Fibroblast of peridontal ligament (primary cell): ENCODE data around the gene RING1.

Source experiments
- DNase-seq: peaks from one replicate; pipeline ENCODE4 v3.0.0-alpha.2; 2010; ENCODE audit errors: extremely low read depth

Gene RING1

GRCh38 chr6:33208091-33208967, at the start of gene RING1:
RING1 (plus strand) TSS chr6:33208500; CDS start chr6:33208823, 323 bp downstream.
- DNase-seq: peak; percentile 70

DNA sequence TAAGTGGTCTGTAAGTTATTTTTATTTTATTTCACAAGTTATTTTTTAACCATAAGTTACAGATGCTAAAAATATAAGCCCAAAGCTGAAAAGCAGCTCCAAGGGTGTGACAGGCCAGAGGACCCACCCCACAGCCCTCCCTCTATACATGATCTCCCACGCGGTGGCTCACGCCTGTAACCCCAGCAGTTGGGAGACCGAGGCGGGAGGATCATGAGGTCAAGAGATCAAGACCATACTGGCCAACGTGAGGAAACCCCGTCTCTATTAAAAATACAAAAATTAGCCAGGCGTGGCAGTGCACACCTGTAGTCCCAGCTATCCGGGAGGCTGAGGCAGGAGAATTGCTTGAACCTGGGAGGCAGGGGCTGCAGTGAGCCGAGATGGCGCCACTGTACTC, 48.2 kb upstream of the RING1 start:
- DNase-seq: no peak

- peak; percentile 97 for DNase-seq
These were observed 47.5 kb upstream of the RING1 start for GRCh38 chr6:33160728-33161344.

DNA sequence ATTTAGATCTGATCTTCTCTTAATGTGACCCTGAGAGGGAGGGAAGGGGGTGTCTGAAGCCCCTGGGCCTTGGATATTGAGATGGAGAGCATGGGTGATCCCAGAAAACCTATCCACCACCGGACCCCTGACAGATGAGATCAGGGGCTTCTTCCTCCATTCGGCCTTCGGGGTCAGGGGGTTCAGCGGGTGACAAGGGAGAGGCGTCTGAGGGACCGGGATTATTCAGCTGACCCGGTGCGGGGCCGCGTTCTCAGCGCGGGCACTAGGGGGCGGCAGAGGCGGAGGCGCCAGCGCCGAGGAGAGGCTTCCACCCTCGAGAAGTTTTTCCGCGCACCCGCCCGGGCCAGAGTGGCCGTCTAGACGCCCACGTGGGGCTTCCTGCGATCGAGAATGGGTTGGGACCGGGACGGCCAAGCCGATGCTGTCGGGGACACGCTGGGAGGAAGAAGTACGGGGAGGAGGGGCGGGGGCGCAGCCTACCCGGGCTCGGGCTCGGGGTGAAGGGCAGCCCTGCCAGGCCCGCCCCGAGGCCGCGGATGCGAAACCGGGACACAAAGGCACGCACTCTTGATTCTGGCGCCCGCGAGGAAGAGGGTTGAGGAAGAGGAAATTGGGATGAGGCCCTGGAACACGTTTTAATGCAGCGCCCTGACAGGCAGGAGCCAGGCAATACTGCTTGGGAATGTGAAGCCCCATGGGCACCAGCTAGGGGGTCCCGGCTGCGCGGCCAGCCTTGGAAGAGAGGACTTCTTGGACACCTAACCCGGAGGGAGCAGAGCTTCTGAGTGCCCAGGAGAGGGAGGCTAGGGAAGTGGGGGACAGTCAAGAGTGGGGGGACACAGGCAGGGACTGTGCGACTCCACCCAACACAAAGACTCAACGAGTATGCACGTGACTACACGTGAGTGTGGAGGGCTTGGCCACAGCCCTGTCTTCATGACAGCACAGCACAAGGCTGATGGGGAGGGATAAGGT, 46.7 kb upstream of the RING1 start:
- DNase-seq: peak; percentile 50

DNA sequence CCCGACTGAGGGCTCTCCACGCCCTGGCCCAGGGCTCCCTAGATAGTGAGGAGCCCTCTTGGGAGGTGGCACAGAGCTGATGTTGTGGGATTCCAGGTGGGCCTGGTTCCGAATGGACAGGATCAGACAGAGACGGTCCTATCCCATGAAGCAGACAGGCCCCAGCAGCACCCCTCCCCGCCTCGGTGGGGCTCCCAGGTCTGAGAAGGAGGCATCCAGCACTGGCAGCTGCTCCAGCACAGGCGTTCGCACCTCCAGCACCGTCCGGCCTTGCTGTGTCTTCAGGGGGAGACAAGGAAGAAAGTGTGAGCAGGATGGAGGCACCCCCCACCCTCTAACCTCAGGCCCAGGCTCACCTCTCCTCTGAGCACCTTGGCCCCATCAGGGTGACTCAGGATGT, 44.8 kb upstream of the RING1 start:
- DNase-seq: no peak

- no peak for DNase-seq
These were observed 44.1 kb upstream of the RING1 start for GRCh38 chr6:33164176-33164575.

GRCh38 chr6:33164665-33165373, 43.5 kb upstream of the RING1 start:
- DNase-seq: no peak

- DNase-seq: no peak
These were observed 42.6 kb upstream of the RING1 start for GRCh38 chr6:33165581-33166258.

GRCh38 chr6:33166363-33166762, 41.9 kb upstream of the RING1 start:
- DNase-seq: no peak

DNA sequence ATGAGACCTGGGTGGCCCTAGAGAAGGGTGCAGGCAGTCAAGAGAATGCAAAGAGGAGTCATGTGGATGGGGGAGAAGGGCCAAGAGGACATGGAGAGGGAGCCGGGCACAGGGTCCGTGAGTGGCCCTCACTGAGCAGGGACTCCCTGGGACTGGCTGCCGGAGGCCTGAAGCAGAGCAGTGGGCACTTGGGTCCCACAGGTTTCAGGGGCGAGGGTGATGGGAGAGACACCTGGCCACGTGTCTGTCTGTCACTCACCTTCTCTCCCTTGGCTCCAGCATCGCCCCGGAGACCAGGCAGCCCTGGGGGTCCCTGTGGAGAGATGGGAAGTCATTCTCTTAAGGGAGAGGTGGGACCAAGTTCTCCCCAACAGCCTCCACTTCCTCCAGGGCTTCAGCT, 41.5 kb upstream of the RING1 start:
- no peak for DNase-seq

DNA sequence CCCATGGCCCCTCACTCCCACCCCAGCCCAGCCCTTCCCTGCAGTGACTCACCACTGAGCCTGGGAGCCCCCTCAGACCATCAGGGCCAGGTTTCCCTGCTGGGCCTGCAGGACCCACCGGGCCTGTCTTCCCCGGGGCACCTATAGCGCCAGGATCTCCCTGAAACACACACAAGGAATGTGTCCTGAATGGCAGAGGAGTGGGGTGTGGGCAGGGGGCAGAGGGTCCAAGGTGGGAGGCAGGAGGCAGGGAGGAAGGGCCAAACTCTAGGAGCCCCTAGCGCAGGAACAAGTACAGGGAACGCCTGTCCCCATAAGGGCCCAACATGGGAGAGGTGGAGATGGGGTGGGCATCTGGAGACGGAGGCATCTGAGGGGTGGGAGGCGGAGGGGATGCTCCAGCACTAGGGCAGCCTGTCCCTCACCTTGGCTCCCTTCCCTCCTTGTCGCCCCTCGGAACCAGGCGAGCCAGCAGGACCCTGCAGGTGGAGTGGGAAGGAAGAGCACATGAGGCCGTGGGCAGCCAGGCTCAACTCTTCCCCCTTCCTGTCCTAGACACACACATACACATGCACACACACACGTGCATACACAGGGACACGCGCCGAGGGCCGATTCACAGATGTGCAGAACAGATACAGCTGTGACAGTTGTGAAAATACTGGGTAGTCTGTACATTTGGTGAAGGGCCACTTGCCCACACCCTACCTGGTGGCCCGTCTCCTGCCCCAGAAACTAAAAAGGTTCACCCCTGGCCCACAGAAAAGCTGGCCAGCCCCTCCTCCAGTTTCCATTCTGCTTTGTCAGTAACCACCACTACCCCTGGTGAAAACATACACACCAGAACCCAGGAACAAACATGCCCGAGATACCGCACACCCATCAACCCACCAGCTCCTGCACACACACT, 40.7 kb upstream of the RING1 start:
- DNase-seq: no peak

DNA sequence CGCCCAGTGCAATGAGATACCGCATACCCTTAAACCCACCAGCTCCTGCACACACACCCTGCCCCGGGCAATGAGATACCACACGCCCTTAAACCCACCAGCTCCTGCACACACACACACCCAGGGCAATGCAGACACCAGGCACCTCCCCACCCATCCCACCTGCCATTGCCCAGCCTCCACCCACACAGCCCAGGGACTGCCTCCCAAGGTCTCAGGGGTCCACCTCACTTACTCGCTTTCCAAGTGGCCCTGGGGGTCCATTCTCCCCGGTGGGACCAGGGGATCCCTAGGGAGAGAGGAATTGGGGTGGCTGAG, 40.1 kb upstream of the RING1 start:
- no peak for DNase-seq

GRCh38 chr6:33168639-33169038, 39.7 kb upstream of the RING1 start:
- no peak for DNase-seq

DNA sequence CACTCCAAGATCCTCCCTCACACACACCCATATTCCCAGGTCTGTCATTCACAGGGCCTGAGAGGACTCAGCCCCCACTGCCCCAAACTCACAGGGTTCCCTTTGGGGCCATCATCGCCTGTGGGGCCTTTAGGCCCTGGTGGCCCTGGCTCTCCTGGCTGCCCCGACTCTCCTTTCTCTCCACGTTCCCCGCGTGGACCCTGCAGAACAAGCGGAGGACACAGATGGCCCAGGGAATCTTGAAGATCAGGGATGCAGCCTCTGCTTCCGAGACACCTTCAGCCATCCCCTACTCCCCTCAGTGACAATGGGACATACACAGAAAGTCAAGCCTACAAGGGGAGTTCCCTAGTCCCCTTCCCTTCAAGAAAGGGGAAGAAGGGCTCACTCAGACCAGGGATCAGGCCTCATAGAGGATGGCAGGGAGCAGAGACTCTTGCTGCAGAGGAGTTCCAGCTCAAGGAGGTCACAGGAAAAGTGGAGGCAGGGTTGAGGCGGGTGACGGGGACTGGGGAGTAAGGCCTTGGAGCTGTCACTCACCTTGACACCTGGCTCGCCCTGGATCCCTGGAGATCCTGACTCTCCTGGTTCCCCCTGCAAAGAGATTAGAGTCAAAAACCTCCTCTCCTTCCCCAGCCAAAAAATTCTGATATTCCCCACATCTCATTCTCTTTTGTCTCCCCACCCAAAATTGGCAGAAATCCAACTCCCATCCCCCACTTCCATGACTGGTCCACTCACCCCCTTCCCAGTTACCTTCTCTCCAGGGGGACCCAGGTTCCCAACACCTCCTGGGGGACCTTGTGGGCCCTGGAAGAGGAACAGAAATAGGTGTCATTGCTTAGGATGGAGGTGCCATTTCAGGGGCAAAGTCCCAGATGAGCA, 38.8 kb upstream of the RING1 start:
- DNase-seq: no peak

DNA sequence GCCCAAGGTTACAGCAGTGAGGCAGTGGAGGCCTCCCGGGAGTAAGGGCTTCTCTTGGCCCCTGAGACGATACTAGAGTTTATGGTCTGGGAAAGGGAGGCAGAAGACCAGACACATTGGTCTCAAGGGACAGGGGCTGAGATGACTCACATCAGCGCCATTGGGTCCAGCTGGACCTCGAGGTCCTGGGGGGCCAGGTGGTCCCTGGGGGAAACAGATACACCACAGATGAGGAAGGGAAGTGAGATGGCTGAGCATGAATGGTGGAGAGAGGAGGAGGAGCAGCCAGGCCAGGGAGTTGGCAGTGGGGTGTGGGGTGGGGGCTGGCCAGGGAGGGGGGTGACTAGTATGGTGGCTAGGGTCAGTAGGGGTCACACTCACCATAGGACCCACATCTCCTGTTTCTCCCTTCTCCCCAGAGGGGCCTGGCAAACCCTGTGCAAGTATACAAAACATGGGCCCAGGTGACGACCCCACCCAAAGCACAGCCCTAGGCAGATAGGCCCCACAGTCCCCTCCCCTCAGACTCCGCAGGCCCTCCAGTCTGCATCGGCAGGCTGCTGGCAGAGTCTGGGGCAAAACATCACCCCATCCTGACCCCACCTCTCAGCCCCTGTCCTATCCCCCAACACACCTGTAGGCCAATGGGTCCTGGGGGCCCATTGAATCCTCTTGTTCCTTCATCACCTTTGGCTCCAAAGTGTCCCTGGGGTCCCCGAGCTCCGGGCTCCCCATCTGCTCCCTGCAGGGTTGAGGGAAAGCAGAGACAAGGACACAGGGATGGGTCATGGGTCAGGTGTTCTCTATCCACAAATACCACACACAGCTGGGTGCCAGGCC, 37.9 kb upstream of the RING1 start:
- DNase-seq: no peak

- no peak for DNase-seq
These were observed 37.1 kb upstream of the RING1 start for GRCh38 chr6:33171016-33171879.
